ENCODE measurements around the gene UMOD.

UMOD gene

DNA sequence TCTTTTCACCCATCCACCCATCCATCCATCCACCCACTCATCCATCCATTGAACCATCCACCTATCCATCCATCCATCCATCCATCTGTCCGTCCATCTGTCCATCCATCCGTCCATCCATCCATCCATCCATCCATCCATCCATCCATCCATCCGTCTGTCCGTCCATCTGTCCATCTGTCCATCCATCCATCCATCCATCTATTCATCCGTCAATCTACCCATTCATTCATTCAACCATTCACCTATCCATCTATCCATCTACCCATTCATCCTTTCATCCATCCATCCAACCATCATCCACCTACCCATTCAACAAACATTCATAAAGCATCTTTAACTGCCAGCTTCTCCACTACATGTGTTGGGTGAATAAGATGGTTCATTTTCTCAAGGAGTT, 54.1 kb downstream of the UMOD start:
- DNase-seq: no peak

DNA sequence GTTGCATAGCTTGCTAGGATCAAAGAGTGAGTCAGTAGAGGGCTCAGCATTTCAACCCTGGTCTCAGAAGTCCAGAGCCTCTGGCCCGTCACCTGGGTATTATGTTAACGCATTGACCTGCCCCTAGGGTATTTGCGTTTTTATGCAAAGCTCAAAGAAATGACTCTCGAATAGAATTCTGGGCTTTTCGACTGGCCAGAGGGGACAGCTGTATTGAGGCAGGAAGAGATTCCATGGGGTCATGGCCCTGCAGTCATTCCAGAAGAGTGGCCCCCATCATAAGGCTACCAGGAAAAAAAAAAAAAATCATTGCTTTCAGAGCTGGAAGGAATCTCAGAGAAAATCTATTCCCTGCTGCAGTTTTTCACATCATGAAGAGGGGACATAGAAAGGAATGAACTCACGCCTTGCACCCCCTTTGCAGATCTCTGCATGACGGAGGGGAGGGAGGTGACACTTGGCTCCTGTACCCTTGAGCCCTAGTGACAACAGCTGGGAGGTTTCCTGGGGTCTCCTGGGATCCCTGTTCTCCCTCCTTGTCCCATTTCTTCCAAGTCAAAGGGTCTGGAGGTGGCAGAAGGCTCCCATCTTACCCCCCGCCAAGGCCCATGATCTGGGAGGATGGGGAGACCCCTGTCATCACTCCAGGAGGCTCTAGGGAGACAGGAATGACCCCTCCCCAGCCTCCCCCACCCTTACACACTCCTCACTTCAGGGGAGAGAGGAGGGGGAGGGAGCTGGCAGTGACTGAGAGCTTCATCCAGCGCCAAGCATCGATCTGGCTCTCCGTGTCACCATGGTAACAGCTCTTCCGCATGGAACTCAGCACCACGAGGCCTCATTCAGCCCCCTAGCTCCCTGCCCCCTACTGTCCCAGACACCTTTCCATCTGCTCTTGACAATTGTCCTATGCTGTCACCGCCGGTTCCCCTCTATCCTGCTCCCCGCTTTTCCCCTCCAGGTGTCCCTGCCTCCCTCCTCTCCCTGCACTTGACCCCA, 61.0 kb downstream of the UMOD start:
- DNase-seq: no peak

- DNase-seq: no peak
Measured at GRCh38 chr16:20289571-20289970, 62.9 kb downstream of the UMOD start.

GRCh38 chr16:20285993-20286499, 66.5 kb downstream of the UMOD start:
- DNase-seq: no peak
